ENCODE measurements around the gene ZNF850. TPM values are rescaled to one million over a fixed set of nuclear protein-coding genes. Genes with fewer than 3 reads are reported as not detected.
"Not testable (repeated sequence)": the region's sequence is repeated elsewhere in the genome, so short reads cannot be mapped to it uniquely, and the experiment has no call there.

ZNF850 gene
- total and polyA plus RNA-seq, 8 donors = 3.3 to 6.4 (median 4.6) TPM

- H3K27ac ChIP-seq = no peak overlapping the region
- no peak overlapping the region for H3K4me3 ChIP-seq
- TF ChIP-seq CTCF (IDR thresholded peaks at IDR 0.05) = no peak
- no peaks in the 10 kb centered on the region for H3K4me1 ChIP-seq
- DNase-seq = no peak
- intact Hi-C loops (cut with DNase I) = no loop called here
- peaks cover 0 to 89% of the 10 kb centered on the region in 2 donors for H3K36me3 ChIP-seq
- no peak for ATAC-seq
- peaks cover 8 to 100% of the 10 kb centered on the region in 2 donors for H3K9me3 ChIP-seq
- no peaks in the 10 kb centered on the region for H3K27me3 ChIP-seq
Observed at GRCh38 chr19:36805364-36805763, 32.8 kb upstream of the ZNF850 start.

- Histone ChIP-seq H3K9me3 (peaks cover 0 to 86% of the 10 kb centered on the region in 2 donors), H3K4me1 (peaks cover 0 to 10% of the 10 kb centered on the region in 2 donors), H3K27me3 (no peaks in the 10 kb centered on the region), H3K27ac (peak overlapping the region; percentile 82), H3K36me3 (peaks cover 0 to 35% of the 10 kb centered on the region in 2 donors), H3K4me3 (peak overlapping the region; percentile 65 to 86)
- intact Hi-C loops (cut with DNase I) = no loop called here
- ATAC-seq (no peak), DNase-seq (no peak)
- no peak for TF ChIP-seq CTCF (IDR thresholded peaks at IDR 0.05)
Observed at GRCh38 chr19:36797786-36798108, 25.1 kb upstream of the ZNF850 start.

GRCh38 chr19:36796714-36796992 is 24.0 kb upstream of the ZNF850 start:
- Histone ChIP-seq H3K27ac (peak overlapping the region; percentile 82), H3K27me3 (no peaks in the 10 kb centered on the region), H3K4me1 (peaks cover 0 to 10% of the 10 kb centered on the region in 2 donors), H3K9me3 (peaks cover 0 to 82% of the 10 kb centered on the region in 2 donors), H3K4me3 (peak overlapping the region; percentile 65 to 86), H3K36me3 (peaks cover 0 to 24% of the 10 kb centered on the region in 2 donors)
- no peak for DNase-seq
- intact Hi-C loops (cut with DNase I) = no loop called here
- ATAC-seq = no peak
- no peak for TF ChIP-seq CTCF (IDR thresholded peaks at IDR 0.05)

- H3K4me3 ChIP-seq; H3K4me1 ChIP-seq; intact Hi-C loops (cut with DNase I); H3K36me3 ChIP-seq; H3K27ac ChIP-seq; H3K27me3 ChIP-seq: not testable (repeated sequence)
- H3K9me3 ChIP-seq = peaks cover 0 to 88% of the 10 kb centered on the region in 2 donors
- peak; percentile 90 for ATAC-seq
- peak in 1 of 4 donors; percentile 36 for DNase-seq
Observed at GRCh38 chr19:36791420-36792141, 19.0 kb upstream of the ZNF850 start.

GRCh38 chr19:36775768-36776167 is 3.2 kb upstream of the ZNF850 start:
- DNase-seq (peak in 1 of 4 donors; percentile 67), ATAC-seq (no peak)
- no peaks in the 10 kb centered on the region for H3K36me3 ChIP-seq
- peaks cover 4 to 14% of the 10 kb centered on the region in 2 donors for H3K4me1 ChIP-seq
- peaks cover 0 to 73% of the 10 kb centered on the region in 2 donors for H3K9me3 ChIP-seq
- peaks cover 0 to 6% of the 10 kb centered on the region in 2 donors for H3K27me3 ChIP-seq
- intact Hi-C loops (cut with DNase I) = no loop called here
- TF ChIP-seq CTCF (IDR thresholded peaks at IDR 0.05) = no peak
- H3K4me3 ChIP-seq = no peak overlapping the region
- H3K27ac ChIP-seq = no peak overlapping the region

- Histone ChIP-seq H3K4me3 (peak overlapping the region; percentile 58 to 84), H3K4me1 (peaks cover 4 to 14% of the 10 kb centered on the region in 2 donors), H3K27ac (peak overlapping the region in 1 of 2 donors; percentile 75), H3K27me3 (peaks cover 0 to 6% of the 10 kb centered on the region in 2 donors), H3K36me3 (no peaks in the 10 kb centered on the region), H3K9me3 (peaks cover 0 to 73% of the 10 kb centered on the region in 2 donors)
- TF ChIP-seq CTCF (IDR thresholded peaks at IDR 0.05) = no peak
- intact Hi-C loops (cut with DNase I) = no loop called here
- DNase-seq (no peak), ATAC-seq (no peak)
Observed at GRCh38 chr19:36773223-36773579, 594 bp upstream of the ZNF850 start.
